Right atrium auricular region (tissue), 2 donors: ENCODE results near the gene MRPS2. TPM values are rescaled to one million over a fixed set of nuclear protein-coding genes. Genes with fewer than 3 reads are reported as not detected.

Source experiments
- DNase-seq: peaks from one replicate; pipeline ENCODE4 v3.0.0-alpha.2; 2019; ENCODE audit warnings: low spot score
- H3K27ac ChIP-seq, 2 donors: fragments of 200-600 bp; sonication (generic); 1 replicate in 1 of 2; 2 replicates in 1 of 2; pipeline ENCODE4 v1.5.1; 2016 to 2019
- H3K27me3 ChIP-seq, 2 donors: fragments of 200-600 bp; sonication (generic); one replicate each; pipeline versions ENCODE4 v1.5.1 to v1.6.0; 2017 to 2019
- H3K36me3 ChIP-seq: fragments of 200-600 bp; sonication (generic); one replicate; pipeline ENCODE4 v1.5.1; 2016
- H3K4me1 ChIP-seq, 2 donors: fragments of 200-600 bp; sonication (generic); one replicate each; pipeline versions ENCODE4 v1.5.1 to v1.6.0; 2017 to 2019
- H3K4me3 ChIP-seq, 2 donors: fragments of 200-600 bp; sonication (generic); 1 replicate in 1 of 2; 2 replicates in 1 of 2; pipeline ENCODE4 v1.5.1; 2017 to 2019; ENCODE audit warnings: mild to moderate bottlenecking in 1 of 2, moderate library complexity in 1 of 2
- H3K9me3 ChIP-seq, 2 donors: fragments of 200-600 bp; sonication (generic); one replicate each; pipeline ENCODE4 v1.5.1; 2019
- CTCF ChIP-seq, 2 donors: fragments of 200-600 bp; sonication (generic); IDR thresholded peaks; one replicate each; pipeline ENCODE4 v1.5.1; 2019; ENCODE audit warnings: antibody characterized with exemption in 2 of 2
- total RNA-seq, 2 donors: library from RNA; depleted of rRNA; stranded (reverse); fragments of >200 nt; gene quantifications; one replicate each; pipeline ENCODE4 v1.1.0, GENCODE V29; 2016

The MRPS2 gene
- total RNA-seq, 2 donors from 2014 or later, result 40.9 to 72.5 TPM

- TF ChIP-seq CTCF (IDR thresholded peaks at IDR 0.05), result no peak
- Histone ChIP-seq H3K9me3 (no peaks in the 10 kb centered on the region), H3K36me3 (peaks cover 5% of the 10 kb centered on the region), H3K27ac (no peak overlapping the region), H3K4me1 (no peaks in the 10 kb centered on the region), H3K27me3 (no peaks in the 10 kb centered on the region), H3K4me3 (no peak overlapping the region)
- DNase-seq, result no peak
These were observed 7.4 kb upstream of the MRPS2 start for GRCh38 chr9:135492886-135493669.

GRCh38 chr9:135494791-135495559 is 5.5 kb upstream of the MRPS2 start:
- no peaks in the 10 kb centered on the region for H3K27me3 ChIP-seq
- H3K27ac ChIP-seq, result no peak overlapping the region
- H3K9me3 ChIP-seq, result no peaks in the 10 kb centered on the region
- no peak for DNase-seq
- TF ChIP-seq CTCF (IDR thresholded peaks at IDR 0.05), result no peak
- H3K4me3 ChIP-seq, result no peak overlapping the region
- H3K4me1 ChIP-seq, result peaks cover 0 to 7% of the 10 kb centered on the region in 2 donors
- H3K36me3 ChIP-seq, result no peaks in the 10 kb centered on the region

GRCh38 chr9:135498381-135499126 is 1.9 kb upstream of the MRPS2 start:
- Histone ChIP-seq H3K9me3 (no peaks in the 10 kb centered on the region), H3K36me3 (peaks cover 10% of the 10 kb centered on the region), H3K27ac (no peak overlapping the region), H3K4me3 (no peak overlapping the region), H3K27me3 (no peaks in the 10 kb centered on the region), H3K4me1 (peaks cover 0 to 28% of the 10 kb centered on the region in 2 donors)
- TF ChIP-seq CTCF (IDR thresholded peaks at IDR 0.05), result no peak
- no peak for DNase-seq

GRCh38 chr9:135499326-135500070 is 984 bp upstream of the MRPS2 start:
- H3K27ac ChIP-seq, result peak overlapping the region; percentile 73 to 85
- H3K9me3 ChIP-seq, result no peaks in the 10 kb centered on the region
- H3K36me3 ChIP-seq, result peaks cover 19% of the 10 kb centered on the region
- peak; percentile 95 for DNase-seq
- TF ChIP-seq CTCF (IDR thresholded peaks at IDR 0.05), result no peak
- no peaks in the 10 kb centered on the region for H3K27me3 ChIP-seq
- H3K4me1 ChIP-seq, result peaks cover 0 to 30% of the 10 kb centered on the region in 2 donors
- H3K4me3 ChIP-seq, result peak overlapping the region; percentile 85 to 99

GRCh38 chr9:135500071-135500524 is 384 bp upstream of the MRPS2 start:
- Histone ChIP-seq H3K4me1 (peaks cover 0 to 35% of the 10 kb centered on the region in 2 donors), H3K4me3 (peak overlapping the region; percentile 85 to 99), H3K27me3 (no peaks in the 10 kb centered on the region), H3K9me3 (no peaks in the 10 kb centered on the region), H3K36me3 (peaks cover 20% of the 10 kb centered on the region), H3K27ac (peak overlapping the region; percentile 73 to 85)
- TF ChIP-seq CTCF (IDR thresholded peaks at IDR 0.05), result no peak
- no peak for DNase-seq
